ENCODE data around the gene GBA3. TPM values are rescaled to one million over a fixed set of nuclear protein-coding genes. Genes with fewer than 3 reads are reported as not detected.

GBA3 gene
- total RNA-seq, 1 experiment from 2014 or later = 0.09 TPM

GRCh38 chr4:22686141-22686540, 6.6 kb upstream of the GBA3 start:
- Mint-ChIP-seq H3K9me3 (no peaks in the 10 kb centered on the region), H3K27me3 (ENCODE audit: low read depth) (no peaks in the 10 kb centered on the region), H3K27ac (no peak overlapping the region), H3K4me1 (no peaks in the 10 kb centered on the region), H3K4me3 (no peak overlapping the region), H3K36me3 (no peaks in the 10 kb centered on the region)
- CTCF ChIA-PET = no interaction called here
- POLR2A ChIA-PET = no interaction called here
- ATAC-seq (no peak), DNase-seq (ENCODE audit: low spot score) (no peak)
- TF ChIP-seq, protein P1, sequence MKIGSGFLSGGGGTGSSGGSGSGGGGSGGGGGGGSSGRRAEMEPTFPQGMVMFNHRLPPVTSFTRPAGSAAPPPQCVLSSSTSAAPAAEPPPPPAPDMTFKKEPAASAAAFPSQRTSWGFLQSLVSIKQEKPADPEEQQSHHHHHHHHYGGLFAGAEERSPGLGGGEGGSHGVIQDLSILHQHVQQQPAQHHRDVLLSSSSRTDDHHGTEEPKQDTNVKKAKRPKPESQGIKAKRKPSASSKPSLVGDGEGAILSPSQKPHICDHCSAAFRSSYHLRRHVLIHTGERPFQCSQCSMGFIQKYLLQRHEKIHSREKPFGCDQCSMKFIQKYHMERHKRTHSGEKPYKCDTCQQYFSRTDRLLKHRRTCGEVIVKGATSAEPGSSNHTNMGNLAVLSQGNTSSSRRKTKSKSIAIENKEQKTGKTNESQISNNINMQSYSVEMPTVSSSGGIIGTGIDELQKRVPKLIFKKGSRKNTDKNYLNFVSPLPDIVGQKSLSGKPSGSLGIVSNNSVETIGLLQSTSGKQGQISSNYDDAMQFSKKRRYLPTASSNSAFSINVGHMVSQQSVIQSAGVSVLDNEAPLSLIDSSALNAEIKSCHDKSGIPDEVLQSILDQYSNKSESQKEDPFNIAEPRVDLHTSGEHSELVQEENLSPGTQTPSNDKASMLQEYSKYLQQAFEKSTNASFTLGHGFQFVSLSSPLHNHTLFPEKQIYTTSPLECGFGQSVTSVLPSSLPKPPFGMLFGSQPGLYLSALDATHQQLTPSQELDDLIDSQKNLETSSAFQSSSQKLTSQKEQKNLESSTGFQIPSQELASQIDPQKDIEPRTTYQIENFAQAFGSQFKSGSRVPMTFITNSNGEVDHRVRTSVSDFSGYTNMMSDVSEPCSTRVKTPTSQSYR (CRISPR knock-in tag; IDR thresholded peaks at IDR 0.05) = no peak
- no peak for TF ChIP-seq ZNF138 (CRISPR knock-in tag; conservative IDR thresholded peaks at IDR 0.05)
- no peak for TF ChIP-seq ZBTB43 (CRISPR knock-in tag; IDR thresholded peaks at IDR 0.05)
- no peak for TF ChIP-seq ESRRA (CRISPR knock-in tag; IDR thresholded peaks at IDR 0.05; ENCODE audit: borderline replicate concordance)
- TF ChIP-seq, protein P2, sequence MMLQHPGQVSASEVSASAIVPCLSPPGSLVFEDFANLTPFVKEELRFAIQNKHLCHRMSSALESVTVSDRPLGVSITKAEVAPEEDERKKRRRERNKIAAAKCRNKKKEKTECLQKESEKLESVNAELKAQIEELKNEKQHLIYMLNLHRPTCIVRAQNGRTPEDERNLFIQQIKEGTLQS (CRISPR knock-in tag; conservative IDR thresholded peaks at IDR 0.05) = no peak
- TF ChIP-seq, protein P3, sequence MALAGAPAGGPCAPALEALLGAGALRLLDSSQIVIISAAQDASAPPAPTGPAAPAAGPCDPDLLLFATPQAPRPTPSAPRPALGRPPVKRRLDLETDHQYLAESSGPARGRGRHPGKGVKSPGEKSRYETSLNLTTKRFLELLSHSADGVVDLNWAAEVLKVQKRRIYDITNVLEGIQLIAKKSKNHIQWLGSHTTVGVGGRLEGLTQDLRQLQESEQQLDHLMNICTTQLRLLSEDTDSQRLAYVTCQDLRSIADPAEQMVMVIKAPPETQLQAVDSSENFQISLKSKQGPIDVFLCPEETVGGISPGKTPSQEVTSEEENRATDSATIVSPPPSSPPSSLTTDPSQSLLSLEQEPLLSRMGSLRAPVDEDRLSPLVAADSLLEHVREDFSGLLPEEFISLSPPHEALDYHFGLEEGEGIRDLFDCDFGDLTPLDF (CRISPR knock-in tag; IDR thresholded peaks at IDR 0.05) = no peak

DNA sequence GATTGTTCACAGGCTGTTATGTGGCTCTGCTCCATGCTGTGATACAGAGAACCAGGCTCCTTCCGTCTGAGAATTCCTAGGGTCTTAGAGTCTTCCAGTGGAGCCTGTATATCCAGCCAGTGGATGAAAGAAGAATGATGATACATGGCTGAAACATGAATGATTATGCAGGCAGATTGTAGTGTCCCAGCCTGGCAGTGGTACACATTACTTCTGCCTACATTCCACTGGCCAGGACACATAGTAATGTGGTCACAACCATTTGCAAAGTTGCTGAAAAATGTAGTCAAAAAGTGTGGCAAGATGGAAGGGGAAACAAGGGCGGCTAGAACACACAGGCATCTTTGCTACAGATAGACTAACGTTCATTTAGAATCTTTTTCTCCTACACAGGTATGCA, 4.5 kb upstream of the GBA3 start:
- ATAC-seq (no peak), DNase-seq (ENCODE audit: low spot score) (no peak)
- Mint-ChIP-seq H3K27ac (no peak overlapping the region), H3K9me3 (no peaks in the 10 kb centered on the region), H3K27me3 (ENCODE audit: low read depth) (no peaks in the 10 kb centered on the region), H3K4me1 (no peaks in the 10 kb centered on the region), H3K4me3 (no peak overlapping the region), H3K36me3 (no peaks in the 10 kb centered on the region)
- CTCF ChIA-PET = no interaction called here
- TF ChIP-seq SP1 (CRISPR knock-in tag; conservative IDR thresholded peaks at IDR 0.05) = no peak
- TF ChIP-seq, protein P4, sequence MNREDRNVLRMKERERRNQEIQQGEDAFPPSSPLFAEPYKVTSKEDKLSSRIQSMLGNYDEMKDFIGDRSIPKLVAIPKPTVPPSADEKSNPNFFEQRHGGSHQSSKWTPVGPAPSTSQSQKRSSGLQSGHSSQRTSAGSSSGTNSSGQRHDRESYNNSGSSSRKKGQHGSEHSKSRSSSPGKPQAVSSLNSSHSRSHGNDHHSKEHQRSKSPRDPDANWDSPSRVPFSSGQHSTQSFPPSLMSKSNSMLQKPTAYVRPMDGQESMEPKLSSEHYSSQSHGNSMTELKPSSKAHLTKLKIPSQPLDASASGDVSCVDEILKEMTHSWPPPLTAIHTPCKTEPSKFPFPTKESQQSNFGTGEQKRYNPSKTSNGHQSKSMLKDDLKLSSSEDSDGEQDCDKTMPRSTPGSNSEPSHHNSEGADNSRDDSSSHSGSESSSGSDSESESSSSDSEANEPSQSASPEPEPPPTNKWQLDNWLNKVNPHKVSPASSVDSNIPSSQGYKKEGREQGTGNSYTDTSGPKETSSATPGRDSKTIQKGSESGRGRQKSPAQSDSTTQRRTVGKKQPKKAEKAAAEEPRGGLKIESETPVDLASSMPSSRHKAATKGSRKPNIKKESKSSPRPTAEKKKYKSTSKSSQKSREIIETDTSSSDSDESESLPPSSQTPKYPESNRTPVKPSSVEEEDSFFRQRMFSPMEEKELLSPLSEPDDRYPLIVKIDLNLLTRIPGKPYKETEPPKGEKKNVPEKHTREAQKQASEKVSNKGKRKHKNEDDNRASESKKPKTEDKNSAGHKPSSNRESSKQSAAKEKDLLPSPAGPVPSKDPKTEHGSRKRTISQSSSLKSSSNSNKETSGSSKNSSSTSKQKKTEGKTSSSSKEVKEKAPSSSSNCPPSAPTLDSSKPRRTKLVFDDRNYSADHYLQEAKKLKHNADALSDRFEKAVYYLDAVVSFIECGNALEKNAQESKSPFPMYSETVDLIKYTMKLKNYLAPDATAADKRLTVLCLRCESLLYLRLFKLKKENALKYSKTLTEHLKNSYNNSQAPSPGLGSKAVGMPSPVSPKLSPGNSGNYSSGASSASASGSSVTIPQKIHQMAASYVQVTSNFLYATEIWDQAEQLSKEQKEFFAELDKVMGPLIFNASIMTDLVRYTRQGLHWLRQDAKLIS (CRISPR knock-in tag; IDR thresholded peaks at IDR 0.05; ENCODE audit: borderline replicate concordance) = no peak
- no peak for TF ChIP-seq CREM (CRISPR knock-in tag; IDR thresholded peaks at IDR 0.05)
- no peak for TF ChIP-seq RELA (CRISPR knock-in tag; IDR thresholded peaks at IDR 0.05; ENCODE audit: borderline replicate concordance)
- TF ChIP-seq, protein P2 (CRISPR knock-in tag; conservative IDR thresholded peaks at IDR 0.05) = no peak
- TF ChIP-seq ZNF263 (CRISPR knock-in tag; IDR thresholded peaks at IDR 0.05; ENCODE audit: low read depth) = no peak
- no peak for TF ChIP-seq GABPB1 (CRISPR knock-in tag; IDR thresholded peaks at IDR 0.05)
- no peak for TF ChIP-seq FOXP1 (CRISPR knock-in tag; IDR thresholded peaks at IDR 0.05; ENCODE audit: borderline replicate concordance)
- no peak for TF ChIP-seq JAZF1 (CRISPR knock-in tag; IDR thresholded peaks at IDR 0.05)
- TF ChIP-seq NFE2L1 (CRISPR knock-in tag; IDR thresholded peaks at IDR 0.05) = no peak
- no peak for TF ChIP-seq IRF1 (CRISPR knock-in tag; IDR thresholded peaks at IDR 0.05)
- no peak for TF ChIP-seq RORB (CRISPR knock-in tag; IDR thresholded peaks at IDR 0.05)
- TF ChIP-seq, protein P5, sequence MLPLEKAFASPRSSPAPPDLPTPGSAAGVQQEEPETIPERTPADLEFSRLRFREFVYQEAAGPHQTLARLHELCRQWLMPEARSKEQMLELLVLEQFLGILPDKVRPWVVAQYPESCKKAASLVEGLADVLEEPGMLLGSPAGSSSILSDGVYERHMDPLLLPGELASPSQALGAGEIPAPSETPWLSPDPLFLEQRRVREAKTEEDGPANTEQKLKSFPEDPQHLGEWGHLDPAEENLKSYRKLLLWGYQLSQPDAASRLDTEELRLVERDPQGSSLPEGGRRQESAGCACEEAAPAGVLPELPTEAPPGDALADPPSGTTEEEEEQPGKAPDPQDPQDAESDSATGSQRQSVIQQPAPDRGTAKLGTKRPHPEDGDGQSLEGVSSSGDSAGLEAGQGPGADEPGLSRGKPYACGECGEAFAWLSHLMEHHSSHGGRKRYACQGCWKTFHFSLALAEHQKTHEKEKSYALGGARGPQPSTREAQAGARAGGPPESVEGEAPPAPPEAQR (CRISPR knock-in tag; IDR thresholded peaks at IDR 0.05) = no peak
- TF ChIP-seq MXD4 (CRISPR knock-in tag; IDR thresholded peaks at IDR 0.05; ENCODE audit: borderline replicate concordance) = no peak
- POLR2A ChIA-PET = interaction anchor here (0.6 kb wide), 1 partner anchor 407 kb away, joined by 4 read pairs; no protein-coding TSS in a partner anchor

Measured in WTC11 (cell line).